ENCODE results near the gene TRMT112.

The TRMT112 gene

GRCh38 chr11:64349404-64349803, 32.0 kb upstream of the TRMT112 start:
- no peak for DNase-seq (ENCODE audit: low read depth)

- no peak for DNase-seq (ENCODE audit: low read depth)
Observed at GRCh38 chr11:64349025-64349387, 31.6 kb upstream of the TRMT112 start.

- no peak for DNase-seq (ENCODE audit: low read depth)
Observed at GRCh38 chr11:64348383-64349024, 31.1 kb upstream of the TRMT112 start.

GRCh38 chr11:64347193-64347867, 30.0 kb upstream of the TRMT112 start:
- DNase-seq (ENCODE audit: low read depth): no peak

GRCh38 chr11:64344787-64345186, 27.4 kb upstream of the TRMT112 start:
- no peak for DNase-seq (ENCODE audit: low read depth)

- DNase-seq (ENCODE audit: low read depth): no peak
Observed at GRCh38 chr11:64343767-64344559, 26.6 kb upstream of the TRMT112 start.

GRCh38 chr11:64342869-64343745, 25.7 kb upstream of the TRMT112 start:
- no peak for DNase-seq (ENCODE audit: low read depth)

GRCh38 chr11:64341851-64342791, 24.8 kb upstream of the TRMT112 start:
- DNase-seq (ENCODE audit: low read depth): peak; percentile 39

- DNase-seq (ENCODE audit: low read depth): no peak
Observed at GRCh38 chr11:64341429-64341828, 24.1 kb upstream of the TRMT112 start.

GRCh38 chr11:64340671-64341335, 23.4 kb upstream of the TRMT112 start:
- no peak for DNase-seq (ENCODE audit: low read depth)

GRCh38 chr11:64339754-64340408, 22.5 kb upstream of the TRMT112 start, which contains the start of gene CCDC88B:
CCDC88B (plus strand) TSS chr11:64340204; CDS start chr11:64340267, 63 bp downstream.
- DNase-seq (ENCODE audit: low read depth): no peak

- no peak for DNase-seq (ENCODE audit: low read depth)
Observed at GRCh38 chr11:64339286-64339685, 21.9 kb upstream of the TRMT112 start.

GRCh38 chr11:64338716-64339115, 21.4 kb upstream of the TRMT112 start:
- DNase-seq (ENCODE audit: low read depth): no peak

GRCh38 chr11:64337538-64338249, 20.3 kb upstream of the TRMT112 start:
- DNase-seq (ENCODE audit: low read depth): no peak

GRCh38 chr11:64334764-64335735, 17.7 kb upstream of the TRMT112 start:
- peak; percentile 84 for DNase-seq (ENCODE audit: low read depth)

- DNase-seq (ENCODE audit: low read depth): no peak
Observed at GRCh38 chr11:64333556-64333955, 16.2 kb upstream of the TRMT112 start.

- peak; percentile 79 for DNase-seq (ENCODE audit: low read depth)
Observed at GRCh38 chr11:64331569-64332371, 14.4 kb upstream of the TRMT112 start.
